ENCODE results near the gene HLF.

Gene HLF

GRCh38 chr17:55275894-55276804 is 11.4 kb downstream of the HLF start:
- no peak for DNase-seq (ENCODE audit: low read depth)

- no peak for DNase-seq (ENCODE audit: low read depth)
Measured at GRCh38 chr17:55278173-55278961, 13.6 kb downstream of the HLF start.

- no peak for DNase-seq (ENCODE audit: low read depth)
Measured at GRCh38 chr17:55279203-55279602, 14.4 kb downstream of the HLF start.

GRCh38 chr17:55279788-55280187 is 15.0 kb downstream of the HLF start:
- no peak for DNase-seq (ENCODE audit: low read depth)

GRCh38 chr17:55280212-55280611 is 15.5 kb downstream of the HLF start:
- DNase-seq (ENCODE audit: low read depth) = no peak

GRCh38 chr17:55281649-55282378 is 17.1 kb downstream of the HLF start:
- no peak for DNase-seq (ENCODE audit: low read depth)

- no peak for DNase-seq (ENCODE audit: low read depth)
Measured at GRCh38 chr17:55282379-55282702, 17.6 kb downstream of the HLF start.

- DNase-seq (ENCODE audit: low read depth) = no peak
Measured at GRCh38 chr17:55282741-55283140, 18.0 kb downstream of the HLF start.

- no peak for DNase-seq (ENCODE audit: low read depth)
Measured at GRCh38 chr17:55283256-55283965, 18.7 kb downstream of the HLF start.

GRCh38 chr17:55284001-55284884 is 19.5 kb downstream of the HLF start:
- no peak for DNase-seq (ENCODE audit: low read depth)

GRCh38 chr17:55284944-55285339 is 20.2 kb downstream of the HLF start:
- DNase-seq (ENCODE audit: low read depth) = no peak

GRCh38 chr17:55285340-55286301 is 20.9 kb downstream of the HLF start:
- no peak for DNase-seq (ENCODE audit: low read depth)

GRCh38 chr17:55286681-55287589 is 22.2 kb downstream of the HLF start:
- DNase-seq (ENCODE audit: low read depth) = no peak

GRCh38 chr17:55288356-55289105 is 23.8 kb downstream of the HLF start:
- DNase-seq (ENCODE audit: low read depth) = no peak

- DNase-seq (ENCODE audit: low read depth) = no peak
Measured at GRCh38 chr17:55289106-55289446, 24.3 kb downstream of the HLF start.

- DNase-seq (ENCODE audit: low read depth) = no peak
Measured at GRCh38 chr17:55289978-55290377, 25.2 kb downstream of the HLF start.

- no peak for DNase-seq (ENCODE audit: low read depth)
Measured at GRCh38 chr17:55290492-55291113, 25.8 kb downstream of the HLF start.

GRCh38 chr17:55291114-55291507 is 26.4 kb downstream of the HLF start:
- no peak for DNase-seq (ENCODE audit: low read depth)

Measured in CMK (cell line).